Measurements from ENCODE around the gene ADORA2B. TPM values are rescaled to one million over a fixed set of nuclear protein-coding genes. Genes with fewer than 3 reads are reported as not detected.

ADORA2B gene
- total RNA-seq, 2 experiments from 2014 or later = not detected

DNA sequence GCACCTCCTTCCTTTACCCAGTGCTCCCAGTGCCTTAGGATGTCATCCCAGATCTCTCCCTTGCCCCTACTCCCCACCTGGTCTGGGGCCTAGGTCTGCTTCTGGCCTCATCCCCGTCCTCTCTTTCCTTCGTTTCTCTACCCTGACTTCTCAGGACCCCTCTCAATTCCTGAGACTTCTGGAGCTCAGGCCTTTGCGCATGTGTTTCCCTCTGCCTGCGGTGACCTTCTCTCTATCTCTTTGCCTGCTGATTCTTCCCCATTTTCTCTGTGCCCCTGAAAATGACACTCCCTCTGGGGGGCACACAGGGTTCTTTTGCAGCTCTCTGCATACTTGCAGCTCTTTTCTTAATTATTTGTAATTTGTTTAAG, 13.5 kb downstream of the ADORA2B start:
- no peaks in the 10 kb centered on the region for H4K20me1 ChIP-seq (ENCODE audit: insufficient read depth, low read length)
- TF ChIP-seq EZH2phosphoT487 (IDR thresholded peaks at IDR 0.05; ENCODE audit: borderline replicate concordance, low read depth, low read length) = no peak
- TF ChIP-seq, protein P1, sequence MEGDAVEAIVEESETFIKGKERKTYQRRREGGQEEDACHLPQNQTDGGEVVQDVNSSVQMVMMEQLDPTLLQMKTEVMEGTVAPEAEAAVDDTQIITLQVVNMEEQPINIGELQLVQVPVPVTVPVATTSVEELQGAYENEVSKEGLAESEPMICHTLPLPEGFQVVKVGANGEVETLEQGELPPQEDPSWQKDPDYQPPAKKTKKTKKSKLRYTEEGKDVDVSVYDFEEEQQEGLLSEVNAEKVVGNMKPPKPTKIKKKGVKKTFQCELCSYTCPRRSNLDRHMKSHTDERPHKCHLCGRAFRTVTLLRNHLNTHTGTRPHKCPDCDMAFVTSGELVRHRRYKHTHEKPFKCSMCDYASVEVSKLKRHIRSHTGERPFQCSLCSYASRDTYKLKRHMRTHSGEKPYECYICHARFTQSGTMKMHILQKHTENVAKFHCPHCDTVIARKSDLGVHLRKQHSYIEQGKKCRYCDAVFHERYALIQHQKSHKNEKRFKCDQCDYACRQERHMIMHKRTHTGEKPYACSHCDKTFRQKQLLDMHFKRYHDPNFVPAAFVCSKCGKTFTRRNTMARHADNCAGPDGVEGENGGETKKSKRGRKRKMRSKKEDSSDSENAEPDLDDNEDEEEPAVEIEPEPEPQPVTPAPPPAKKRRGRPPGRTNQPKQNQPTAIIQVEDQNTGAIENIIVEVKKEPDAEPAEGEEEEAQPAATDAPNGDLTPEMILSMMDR (conservative IDR thresholded peaks at IDR 0.05; ENCODE audit: low read length) = no peak
- H2AFZ ChIP-seq (ENCODE audit: low read length) = no peak overlapping the region
- H3K4me1 ChIP-seq (ENCODE audit: insufficient read depth, low read length, poor library complexity, severe bottlenecking) = no peaks in the 10 kb centered on the region
- no TSS peak for BruUV-seq (replicated peaks)
- no peaks in the 10 kb centered on the region for H3K79me2 ChIP-seq (ENCODE audit: insufficient read depth, low read depth, low read length)
- H3K27ac ChIP-seq (ENCODE audit: low read depth, low read length, poor library complexity, severe bottlenecking) = no peak overlapping the region
- ChIA-PET CTCF (ENCODE audit: unreplicated experiment) (no interaction called here), POLR2A (interaction anchor here (1.0 kb wide), 1 partner anchor 12 kb away, joined by 3 read pairs; no protein-coding TSS in a partner anchor)
- intact Hi-C loops (cut with micrococcal nuclease; ENCODE audit: unreplicated experiment) = no loop called here
- H3K4me3 ChIP-seq (ENCODE audit: low read depth, low read length, poor library complexity, severe bottlenecking) = no peak overlapping the region
- H3K4me2 ChIP-seq (ENCODE audit: low read length) = no peak overlapping the region
- no peak for DNase-seq (ENCODE audit: low spot score)
- H3K36me3 ChIP-seq (ENCODE audit: insufficient read depth, low read length) = no peaks in the 10 kb centered on the region
- no peaks in the 10 kb centered on the region for H3K9me2 ChIP-seq (ENCODE audit: insufficient read depth, low read length)
- no peaks in the 10 kb centered on the region for H3K9me3 ChIP-seq (ENCODE audit: low read length)

GRCh38 chr17:15963670-15964110, 18.8 kb downstream of the ADORA2B start:
- H4K20me1 ChIP-seq (ENCODE audit: insufficient read depth, low read length) = no peaks in the 10 kb centered on the region
- no peaks in the 10 kb centered on the region for H3K36me3 ChIP-seq (ENCODE audit: insufficient read depth, low read length)
- H3K9me3 ChIP-seq (ENCODE audit: low read length) = no peaks in the 10 kb centered on the region
- intact Hi-C loops (cut with micrococcal nuclease; ENCODE audit: unreplicated experiment) = no loop called here
- no peak overlapping the region for H3K4me3 ChIP-seq (ENCODE audit: low read depth, low read length, poor library complexity, severe bottlenecking)
- H3K4me2 ChIP-seq (ENCODE audit: low read length) = no peak overlapping the region
- no peaks in the 10 kb centered on the region for H3K4me1 ChIP-seq (ENCODE audit: insufficient read depth, low read length, poor library complexity, severe bottlenecking)
- no peak for DNase-seq (ENCODE audit: low spot score)
- no peaks in the 10 kb centered on the region for H3K79me2 ChIP-seq (ENCODE audit: insufficient read depth, low read depth, low read length)
- ChIA-PET POLR2A (no interaction called here), CTCF (ENCODE audit: unreplicated experiment) (no interaction called here)
- H2AFZ ChIP-seq (ENCODE audit: low read length) = no peak overlapping the region
- BruUV-seq (replicated peaks) = no TSS peak
- TF ChIP-seq, protein P1 (conservative IDR thresholded peaks at IDR 0.05; ENCODE audit: low read length) = no peak
- no peak for TF ChIP-seq EZH2phosphoT487 (IDR thresholded peaks at IDR 0.05; ENCODE audit: borderline replicate concordance, low read depth, low read length)
- no peak overlapping the region for H3K27ac ChIP-seq (ENCODE audit: low read depth, low read length, poor library complexity, severe bottlenecking)
- H3K9me2 ChIP-seq (ENCODE audit: insufficient read depth, low read length) = no peaks in the 10 kb centered on the region

- POLR2A ChIA-PET = interaction anchor here (0.7 kb wide), 1 partner anchor 11 kb away, joined by 3 read pairs; no protein-coding TSS in a partner anchor
- Histone ChIP-seq H2AFZ (ENCODE audit: low read length) (peak overlapping the region; percentile 16; the same call in 1 of the 2 replicates), H3K4me3 (ENCODE audit: low read depth, low read length, poor library complexity, severe bottlenecking) (no peak overlapping the region), H3K9me2 (ENCODE audit: insufficient read depth, low read length) (no peaks in the 10 kb centered on the region), H4K20me1 (ENCODE audit: insufficient read depth, low read length) (no peaks in the 10 kb centered on the region), H3K79me2 (ENCODE audit: insufficient read depth, low read depth, low read length) (no peaks in the 10 kb centered on the region), H3K27ac (ENCODE audit: low read depth, low read length, poor library complexity, severe bottlenecking) (no peak overlapping the region), H3K9me3 (ENCODE audit: low read length) (no peaks in the 10 kb centered on the region), H3K4me1 (ENCODE audit: insufficient read depth, low read length, poor library complexity, severe bottlenecking) (no peaks in the 10 kb centered on the region), H3K36me3 (ENCODE audit: insufficient read depth, low read length) (no peaks in the 10 kb centered on the region), H3K4me2 (ENCODE audit: low read length) (no peak overlapping the region)
- no TSS peak for BruUV-seq (replicated peaks)
- intact Hi-C loops (cut with micrococcal nuclease; ENCODE audit: unreplicated experiment) = no loop called here
- no peak for TF ChIP-seq EZH2phosphoT487 (IDR thresholded peaks at IDR 0.05; ENCODE audit: borderline replicate concordance, low read depth, low read length)
- TF ChIP-seq, protein P1 (conservative IDR thresholded peaks at IDR 0.05; ENCODE audit: low read length) = no peak
- CTCF ChIA-PET (ENCODE audit: unreplicated experiment) = no interaction called here
- no peak for DNase-seq (ENCODE audit: low spot score)
Observed at GRCh38 chr17:15965528-15965927, 20.6 kb downstream of the ADORA2B start.
